ENCODE data around the gene MDGA2. TPM values are rescaled to one million over a fixed set of nuclear protein-coding genes. Genes with fewer than 3 reads are reported as not detected.

The MDGA2 gene
- total and polyA plus RNA-seq, 2 of the 4 experiments (the other 2 are of a cell fraction): 0.02 TPM; not detected in 1

DNA sequence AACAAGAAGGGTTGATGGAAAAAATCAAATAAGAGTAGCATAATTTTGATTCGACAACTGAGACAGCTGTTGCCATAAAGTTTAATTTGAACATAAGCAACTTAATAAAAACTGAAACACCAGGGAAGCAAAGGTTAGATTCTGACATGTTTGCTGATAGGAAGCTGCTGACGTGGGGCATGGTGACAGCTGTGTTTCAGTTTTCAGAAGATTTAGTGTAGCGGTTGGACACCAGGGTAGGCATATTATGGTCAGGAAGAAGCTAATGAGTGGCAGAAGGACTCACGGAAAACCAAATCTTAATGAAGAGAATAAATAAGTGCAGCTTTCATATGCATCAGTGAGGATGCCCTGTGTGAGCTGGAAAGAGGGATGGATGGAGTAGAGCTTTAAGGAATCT is 687.1 kb downstream of the MDGA2 start:
- no peaks in the 10 kb centered on the region for H3K9me1 ChIP-seq (ENCODE audit: insufficient read depth, low read length)
- DNase-seq: no peak
- WGBS, 2 experiments (ENCODE audit: extremely low coverage in 2 of 2, insufficient read length in 1 of 2): 38% methylated on average over 2 of the region's 4 CpGs; no CpG with 5 or more reads in 1 of the 2 experiments

More for the DNA sequence above, 687.1 kb downstream of the MDGA2 start:
- H3K27ac ChIP-seq (ENCODE audit: insufficient read depth, low read length): no peak overlapping the region
- H3K4me1 ChIP-seq (ENCODE audit: control insufficient read depth, insufficient read depth, low read length): no peaks in the 10 kb centered on the region
- no peaks in the 10 kb centered on the region for H3K9me3 ChIP-seq (ENCODE audit: control insufficient read depth, insufficient read depth, low read length)
- no peak for TF ChIP-seq SMC3 (IDR thresholded peaks at IDR 0.05; ENCODE audit: low read depth, low read length)
- TF ChIP-seq, protein P1, sequence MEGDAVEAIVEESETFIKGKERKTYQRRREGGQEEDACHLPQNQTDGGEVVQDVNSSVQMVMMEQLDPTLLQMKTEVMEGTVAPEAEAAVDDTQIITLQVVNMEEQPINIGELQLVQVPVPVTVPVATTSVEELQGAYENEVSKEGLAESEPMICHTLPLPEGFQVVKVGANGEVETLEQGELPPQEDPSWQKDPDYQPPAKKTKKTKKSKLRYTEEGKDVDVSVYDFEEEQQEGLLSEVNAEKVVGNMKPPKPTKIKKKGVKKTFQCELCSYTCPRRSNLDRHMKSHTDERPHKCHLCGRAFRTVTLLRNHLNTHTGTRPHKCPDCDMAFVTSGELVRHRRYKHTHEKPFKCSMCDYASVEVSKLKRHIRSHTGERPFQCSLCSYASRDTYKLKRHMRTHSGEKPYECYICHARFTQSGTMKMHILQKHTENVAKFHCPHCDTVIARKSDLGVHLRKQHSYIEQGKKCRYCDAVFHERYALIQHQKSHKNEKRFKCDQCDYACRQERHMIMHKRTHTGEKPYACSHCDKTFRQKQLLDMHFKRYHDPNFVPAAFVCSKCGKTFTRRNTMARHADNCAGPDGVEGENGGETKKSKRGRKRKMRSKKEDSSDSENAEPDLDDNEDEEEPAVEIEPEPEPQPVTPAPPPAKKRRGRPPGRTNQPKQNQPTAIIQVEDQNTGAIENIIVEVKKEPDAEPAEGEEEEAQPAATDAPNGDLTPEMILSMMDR (conservative IDR thresholded peaks at IDR 0.05; ENCODE audit: low read depth, low read length): no peak
- no peak overlapping the region for H3K23ac ChIP-seq (ENCODE audit: low read depth, low read length)
- H3K79me1 ChIP-seq (ENCODE audit: low read depth in 1 of 2, low read length in 2 of 2): no peaks in the 10 kb centered on the region
- dilution Hi-C loops (cut with HindIII; ENCODE audit: low sequenced_read_pairs, unreplicated experiment): no loop called here
- H2AFZ ChIP-seq (replicated peaks; ENCODE audit: low read length, poor library complexity): no peak overlapping the region
- no peak overlapping the region for H2AK5ac ChIP-seq (ENCODE audit: low read depth, low read length)
- no peak overlapping the region for H3K56ac ChIP-seq (ENCODE audit: extremely low read depth, insufficient read depth, low read length)
- H2BK20ac ChIP-seq (ENCODE audit: low read depth, low read length): no peak overlapping the region
- H2BK5ac ChIP-seq (ENCODE audit: low read depth, low read length, poor library complexity, severe bottlenecking): no peak overlapping the region
- BruUV-seq (replicated peaks): no TSS peak
- H4K8ac ChIP-seq (ENCODE audit: low read depth in 2 of 2, low read length in 2 of 2): no peak overlapping the region
- H3K4me3 ChIP-seq (ENCODE audit: insufficient read depth, low read depth, low read length): no peak overlapping the region
- CTCF ChIA-PET: no interaction called here
- intact Hi-C loops (cut with micrococcal nuclease): no loop called here
- H3K14ac ChIP-seq (replicated peaks; ENCODE audit: low read depth, low read length): no peak overlapping the region
- no peak overlapping the region for H3K9ac ChIP-seq (ENCODE audit: low read depth, low read length)
- H4K5ac ChIP-seq (ENCODE audit: low read depth, low read length): no peak overlapping the region
- in situ Hi-C loops (cut with MboI; ENCODE audit: low sequenced_read_pairs): no loop called here
- POLR2A ChIA-PET (ENCODE audit: unreplicated experiment): no interaction called here
- H3K27me3 ChIP-seq (ENCODE audit: control insufficient read depth, insufficient read depth, low read length): no peaks in the 10 kb centered on the region
- H3K18ac ChIP-seq (ENCODE audit: low read depth, low read length): no peak overlapping the region
- H4K20me1 ChIP-seq (ENCODE audit: insufficient read depth, low read length): no peaks in the 10 kb centered on the region
- no peak overlapping the region for H3K4me2 ChIP-seq (ENCODE audit: low read depth, low read length)
- H2BK15ac ChIP-seq (ENCODE audit: low read depth, low read length): no peak overlapping the region
- ATAC-seq (ENCODE audit: low read depth): no peak
- no peak overlapping the region for H2BK120ac ChIP-seq (ENCODE audit: low read depth, low read length)
- no peaks in the 10 kb centered on the region for H3K36me3 ChIP-seq (ENCODE audit: control insufficient read depth, insufficient read depth, low read length)
- H2AK9ac ChIP-seq (replicated peaks; ENCODE audit: low read depth, low read length, poor library complexity): no peak overlapping the region
- no peak overlapping the region for H4K91ac ChIP-seq (ENCODE audit: insufficient read depth, low read depth, low read length)
- H3K4ac ChIP-seq (ENCODE audit: low read depth, low read length): no peak overlapping the region

Data from IMR-90 (cell line).